Smooth muscle cell of trachea (primary cell): ENCODE results near the gene DPT. TPM values are rescaled to one million over a fixed set of nuclear protein-coding genes. Genes with fewer than 3 reads are reported as not detected.

ENCODE experiments used
- total RNA-seq: library from RNA; depleted of rRNA; stranded (reverse); fragments of >200 nt; gene quantifications from 2 replicates; pipeline ENCODE4 v1.2.1, GENCODE V29; 2014

Gene DPT
- 1.8 and 2.3 TPM in 2 replicates for total RNA-seq

DNA sequence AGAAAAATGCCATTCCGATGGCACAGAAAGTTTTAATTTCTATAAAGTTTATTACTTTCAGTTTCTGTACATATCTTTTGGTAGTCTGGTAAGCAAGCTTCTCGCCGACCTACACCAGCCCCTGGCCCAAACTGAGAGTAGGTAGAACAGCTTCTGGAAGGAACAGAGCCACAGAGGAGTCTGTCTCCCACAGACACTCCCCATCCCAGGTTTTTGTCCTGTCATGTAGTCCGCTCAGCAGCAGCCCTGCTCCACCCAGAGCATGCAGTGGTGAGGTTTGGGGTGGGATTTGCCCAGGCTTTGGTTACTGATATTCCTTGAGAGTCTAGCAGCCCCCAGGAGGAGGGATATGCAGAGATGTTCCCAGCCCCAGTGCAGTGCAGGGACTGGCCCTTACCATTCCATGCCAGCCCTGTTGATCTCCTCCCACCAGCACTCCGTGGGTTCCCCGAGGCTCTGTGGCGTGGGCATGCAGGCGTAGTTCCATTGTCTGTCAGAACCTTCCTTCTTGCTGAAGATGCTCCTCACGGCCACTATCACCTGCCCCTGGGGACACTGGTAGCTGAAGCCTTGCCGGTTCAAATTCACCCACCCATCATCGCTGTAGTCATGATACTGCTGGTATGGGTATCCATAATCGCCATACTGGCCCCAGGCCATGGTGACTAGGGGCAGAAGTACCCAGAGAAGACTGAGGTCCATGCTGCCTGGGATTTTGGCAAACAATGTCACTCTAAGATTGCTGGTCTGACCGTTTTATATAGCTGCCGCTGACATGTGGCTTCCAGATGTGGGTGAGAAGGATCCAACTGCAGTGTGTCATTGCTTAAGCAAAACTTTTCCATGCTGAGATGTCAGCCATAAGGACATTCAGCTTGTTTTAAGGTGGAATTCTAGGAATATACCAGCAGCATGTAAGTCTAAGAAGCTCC, at the start of gene DPT:
TSS of gene DPT (minus strand) at position 734 of the 932 bp plus-strand sequence. CDS start at position 702, 32 bp downstream.

Other genes starting within 250 kb of the DPT start
- not detected in 2 replicates for gene XCL2, start 185.2 kb downstream of the DPT start, total RNA-seq
- not detected in 2 replicates for gene XCL1, start 152.6 kb downstream of the DPT start, total RNA-seq